HCT116 (cell line): ENCODE results near the gene SORCS2. TPM values are rescaled to one million over a fixed set of nuclear protein-coding genes. Genes with fewer than 3 reads are reported as not detected.

ENCODE experiments used
- ATAC-seq: fragments of 200-7000 bp; cut with Tn5 transposase; 2 replicates; pipeline ENCODE4 v1.9.1; 2020; ENCODE audit warnings: mild to moderate bottlenecking, moderate library complexity
- BruUV-seq: library from RNA; stranded (reverse); fragments of 400-500 nt; replicated peaks from 2 replicates; lab custom pipeline; 2021; lab: Mats Ljungman, UMichigan
- CTCF ChIA-PET: fragments of 300-600 bp; sonication (Branson Sonifier 250); formaldehyde crosslinking; loops from one replicate; lab custom pipeline; 2021; ENCODE audit warnings: antibody characterized with exemption; lab: Charles Lee
- POLR2A ChIA-PET: fragments of 300-600, 350-600 bp; sonication (Branson Sonifier 250); formaldehyde crosslinking; loops from one replicate; lab custom pipeline; 2021; ENCODE audit warnings: antibody characterized with exemption; lab: Charles Lee
- RAD21 ChIA-PET, 2 experiments: fragments of 300-600 bp; sonication (Branson Sonifier 250); formaldehyde crosslinking; loops; one replicate each; lab custom pipeline; 2023; ENCODE audit warnings: low total read pairs in 2 of 2; ENCODE audit not compliant: uncharacterized antibody in 2 of 2, unreplicated experiment in 2 of 2, low non-redundant PET in 1 of 2; lab: Charles Lee
- DNase-seq: peaks from one replicate; pipeline ENCODE4 v3.0.0-alpha.2; 2010; ENCODE audit warnings: low read depth, low spot score
- H2AFZ ChIP-seq: fragments of 200-600 bp; shearing (Covaris generic), sonication (generic); 2 replicates; pipeline ENCODE4 v1.6.1; 2017; ENCODE audit warnings: low read depth, mixed run types, mixed read lengths, antibody characterized with exemption, low read length; ENCODE audit not compliant: poor library complexity, severe bottlenecking
- H3K27ac ChIP-seq: 2 replicates; pipeline ENCODE4 v1.5.1; 2012; ENCODE audit warnings: low read depth, low read length
- H3K27me3 ChIP-seq: fragments of 200-600 bp; sonication (generic); 2 replicates; pipeline ENCODE4 v1.6.1; 2016; ENCODE audit warnings: mixed run types, low read length, mixed read lengths; ENCODE audit not compliant: insufficient read depth
- H3K36me3 ChIP-seq, 2 experiments: fragments of 200-500 bp in 1 of 2; fragments of 200-600 bp in 1 of 2; sonication (Bioruptor generic) in 1 of 2; sonication (generic) in 1 of 2; 2 replicates each; pipeline versions ENCODE4 v1.5.1 to v1.6.1; 2014 to 2016; ENCODE audit warnings: low read length in 2 of 2, inconsistent platforms in 1 of 2, mixed read lengths in 1 of 2, mixed run types in 1 of 2; ENCODE audit not compliant: insufficient read depth in 2 of 2, control insufficient read depth in 1 of 2
- H3K4me1 ChIP-seq, 2 experiments: fragments of 200-600 bp in 1 of 2; sonication (generic) in 1 of 2; 2 replicates each; pipeline versions ENCODE4 v1.5.1 to v1.6.1; 2012 to 2017; ENCODE audit warnings: low read length in 2 of 2, inconsistent platforms in 1 of 2, mild to moderate bottlenecking in 1 of 2, mixed read lengths in 1 of 2, mixed run types in 1 of 2, moderate library complexity in 1 of 2; ENCODE audit not compliant: insufficient read depth in 2 of 2, control insufficient read depth in 1 of 2
- H3K4me2 ChIP-seq: fragments of 200-600 bp; sonication (generic); 2 replicates; pipeline ENCODE4 v1.6.1; 2017; ENCODE audit warnings: mixed run types, low read length, mixed read lengths
- H3K4me3 ChIP-seq, 2 experiments: fragments of 200-600 bp in 1 of 2; sonication (generic) in 1 of 2; replicated peaks in 1 of 2; 2 replicates each; pipeline ENCODE4 v1.5.1; 2011 to 2016; ENCODE audit warnings: low read length in 2 of 2, control low read depth in 1 of 2, low read depth in 1 of 2, mild to moderate bottlenecking in 1 of 2, mixed read lengths in 1 of 2, mixed run types in 1 of 2
- H3K79me2 ChIP-seq: fragments of 200-600 bp; sonication (generic); 2 replicates; pipeline ENCODE4 v1.6.1; 2017; ENCODE audit warnings: mild to moderate bottlenecking, mixed run types, low read length, moderate library complexity, mixed read lengths; ENCODE audit not compliant: insufficient read depth
- H3K9ac ChIP-seq: fragments of 200-600 bp; sonication (generic); 2 replicates; pipeline ENCODE4 v1.6.1; 2016; ENCODE audit warnings: low read length, mixed read lengths
- H3K9me2 ChIP-seq: fragments of 200-600 bp; sonication (generic), shearing (Covaris generic); 2 replicates; pipeline ENCODE4 v1.6.1; 2017; ENCODE audit warnings: mixed run types, mild to moderate bottlenecking, moderate library complexity; ENCODE audit not compliant: insufficient read depth
- H3K9me3 ChIP-seq, 2 experiments: fragments of 200-500 bp in 1 of 2; fragments of 200-600 bp in 1 of 2; sonication (Bioruptor generic) in 1 of 2; sonication (generic) in 1 of 2; 2 replicates each; pipeline ENCODE4 v1.6.1; 2014 to 2017; ENCODE audit warnings: low read length in 2 of 2, mixed read lengths in 2 of 2, inconsistent platforms in 1 of 2, low read depth in 1 of 2, mild to moderate bottlenecking in 1 of 2, mixed run types in 1 of 2, moderate library complexity in 1 of 2; ENCODE audit not compliant: control insufficient read depth in 1 of 2, insufficient read depth in 1 of 2
- H4K20me1 ChIP-seq: fragments of 200-600 bp; sonication (generic), shearing (Covaris generic); 2 replicates; pipeline ENCODE4 v1.6.1; 2017; ENCODE audit warnings: mixed run types, mild to moderate bottlenecking, moderate library complexity; ENCODE audit not compliant: insufficient read depth
- CBX3 ChIP-seq: IDR thresholded peaks from 2 replicates; pipeline ENCODE4 v1.6.1; 2012; ENCODE audit warnings: low read depth
- CEBPB ChIP-seq: IDR thresholded peaks from 2 replicates; pipeline ENCODE4 v1.6.1; 2012; ENCODE audit warnings: low read depth
- CTCF ChIP-seq, 3 experiments: fragments of 200-600 bp in 1 of 3; sonication (generic) in 1 of 3; IDR thresholded peaks in 2 of 3; conservative IDR thresholded peaks in 1 of 3; 2 replicates each; pipeline ENCODE4 v1.5.1; 2012 to 2017; ENCODE audit warnings: low read depth in 2 of 3, low read length in 2 of 3, antibody characterized with exemption in 1 of 3, borderline replicate concordance in 1 of 3, control low read depth in 1 of 3, mild to moderate bottlenecking in 1 of 3, mixed read lengths in 1 of 3, mixed run types in 1 of 3, moderate library complexity in 1 of 3; ENCODE audit not compliant: insufficient read depth in 1 of 3
- EGR1 ChIP-seq: IDR thresholded peaks from 2 replicates; pipeline ENCODE4 v1.6.1; 2012; ENCODE audit warnings: low read depth
- ELF1 ChIP-seq: IDR thresholded peaks from 2 replicates; pipeline ENCODE4 v1.6.1; 2012; ENCODE audit warnings: low read depth, borderline replicate concordance
- EZH2phosphoT487 ChIP-seq: fragments of 200-600 bp; IDR thresholded peaks from 2 replicates; pipeline ENCODE4 v1.6.1; 2018; ENCODE audit warnings: antibody characterized with exemption, borderline replicate concordance
- JUND ChIP-seq: IDR thresholded peaks from 2 replicates; pipeline ENCODE4 v1.6.1; 2012
- POLR2A ChIP-seq: IDR thresholded peaks from 2 replicates; pipeline ENCODE4 v1.7.0; 2011; ENCODE audit warnings: borderline replicate concordance; ENCODE audit not compliant: insufficient read depth, insufficient read length; ENCODE audit errors: extremely low read depth
- REST ChIP-seq: IDR thresholded peaks from 2 replicates; pipeline ENCODE4 v1.6.1; 2012; ENCODE audit warnings: low read depth
- SIN3A ChIP-seq: IDR thresholded peaks from 2 replicates; pipeline ENCODE4 v1.6.1; 2012; ENCODE audit warnings: low read depth
- SP1 ChIP-seq: IDR thresholded peaks from 2 replicates; pipeline ENCODE4 v1.6.1; 2012; ENCODE audit warnings: low read depth
- SRF ChIP-seq: IDR thresholded peaks from 2 replicates; pipeline ENCODE4 v1.6.1; 2012; ENCODE audit warnings: low read depth
- YY1 ChIP-seq: IDR thresholded peaks from 2 replicates; pipeline ENCODE4 v1.6.1; 2011; ENCODE audit warnings: low read length, low read depth, moderate library complexity, mild to moderate bottlenecking; ENCODE audit not compliant: insufficient replicate concordance; ENCODE audit errors: extremely low read depth
- ZNF274 ChIP-seq: fragments of 200-500 bp; sonication (Bioruptor generic); IDR thresholded peaks from 2 replicates; pipeline ENCODE4 v1.6.1; 2014; ENCODE audit warnings: mild to moderate bottlenecking, low read depth, low read length, inconsistent platforms
- intact Hi-C: fragments of 100-400 bp; cut with micrococcal nuclease; formaldehyde crosslinking; loops from 2 replicates; pipeline ENCODE4 v1.10.0; 2022
- total RNA-seq: library from RNA; stranded (reverse); gene quantifications from one replicate; pipeline ENCODE4 v1.2.1, GENCODE V29; 2021; ENCODE audit not compliant: unreplicated experiment
- TF ChIP-seq, protein P1 (sequence below): IDR thresholded peaks from 2 replicates; pipeline ENCODE4 v1.6.1; 2012
- TF ChIP-seq, protein P2 (sequence below): IDR thresholded peaks from 2 replicates; pipeline ENCODE4 v1.6.1; 2011; ENCODE audit warnings: mild to moderate bottlenecking, low read length, moderate library complexity; ENCODE audit not compliant: insufficient replicate concordance; ENCODE audit errors: extremely low read depth

Gene SORCS2
- total RNA-seq, 1 experiment from 2014 or later = 0.37 TPM

DNA sequence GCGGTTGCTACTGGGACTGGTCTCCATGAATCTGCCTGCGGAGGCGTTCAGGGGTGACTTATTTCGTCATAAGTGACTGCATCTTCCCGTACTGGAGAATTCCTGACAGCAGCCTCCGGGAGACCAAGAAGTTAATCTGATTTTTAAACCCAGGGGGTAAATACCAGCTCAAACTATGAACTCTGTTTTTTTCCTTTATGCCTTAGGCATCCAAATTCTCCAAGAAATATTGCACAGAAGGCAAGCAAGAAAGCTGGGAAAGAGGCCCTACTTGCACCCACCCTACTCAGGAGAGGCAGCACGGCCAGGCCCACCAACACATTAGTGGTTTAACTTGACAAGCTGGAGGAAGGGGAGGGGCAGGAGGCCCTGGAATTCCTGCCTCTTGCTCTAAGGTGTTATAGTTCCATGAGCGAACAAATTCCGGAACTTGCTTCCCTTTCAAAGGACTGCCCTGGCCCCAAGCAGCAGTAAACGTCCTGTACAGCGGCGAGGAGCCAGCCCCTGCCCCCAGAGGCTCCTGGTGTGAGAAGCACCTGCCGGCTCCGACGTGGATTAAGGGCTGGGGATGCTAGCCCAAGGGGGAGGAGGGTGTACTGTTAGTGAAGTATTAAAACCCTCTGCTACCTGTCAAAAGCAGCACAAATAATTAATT, 570.2 kb downstream of the SORCS2 start:
- no TSS peak for BruUV-seq
- no peaks in the 10 kb centered on the region for H3K9me3 ChIP-seq
- intact Hi-C loops = no loop called here
- POLR2A ChIA-PET = no interaction called here
- H3K36me3 ChIP-seq = peaks cover 0 to 3% of the 10 kb centered on the region in 2 experiments; a peak in 2 of 4 replicates
- H3K79me2 ChIP-seq = no peaks in the 10 kb centered on the region
- no peak overlapping the region for H3K9ac ChIP-seq
- no peaks in the 10 kb centered on the region for H3K27me3 ChIP-seq
- no peak overlapping the region for H2AFZ ChIP-seq
- H3K4me1 ChIP-seq = peaks cover 0 to 4% of the 10 kb centered on the region in 2 experiments; a peak in 1 of 4 replicates
- H3K9me2 ChIP-seq = no peaks in the 10 kb centered on the region
- RAD21 ChIA-PET = interaction anchor here in 1 of 2 experiments (0.6 kb wide), 1 partner anchor 324 kb away, joined by 3 read pairs; no protein-coding TSS in a partner anchor
- no peak overlapping the region for H3K27ac ChIP-seq
- H3K4me2 ChIP-seq = no peak overlapping the region
- H4K20me1 ChIP-seq = no peaks in the 10 kb centered on the region
- no peak for ATAC-seq
- TF ChIP-seq POLR2A (no peak), EZH2phosphoT487 (no peak), CBX3 (no peak), JUND (no peak), CEBPB (no peak), CTCF (IDR thresholded peaks at IDR 0.05 in 2 of 3, conservative IDR thresholded peaks at IDR 0.05 in 1 of 3; ENCODE audit: borderline replicate concordance in 1 of 3, insufficient read depth in 1 of 3, low read depth in 2 of 3, low read length in 2 of 3) (no peak), ELF1 (no peak), SP1 (no peak), SRF (no peak), YY1 (no peak), REST (no peak), SIN3A (no peak), EGR1 (no peak), ZNF274 (no peak)
- TF ChIP-seq, protein P1, sequence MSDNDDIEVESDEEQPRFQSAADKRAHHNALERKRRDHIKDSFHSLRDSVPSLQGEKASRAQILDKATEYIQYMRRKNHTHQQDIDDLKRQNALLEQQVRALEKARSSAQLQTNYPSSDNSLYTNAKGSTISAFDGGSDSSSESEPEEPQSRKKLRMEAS = no peak
- TF ChIP-seq, protein P2, sequence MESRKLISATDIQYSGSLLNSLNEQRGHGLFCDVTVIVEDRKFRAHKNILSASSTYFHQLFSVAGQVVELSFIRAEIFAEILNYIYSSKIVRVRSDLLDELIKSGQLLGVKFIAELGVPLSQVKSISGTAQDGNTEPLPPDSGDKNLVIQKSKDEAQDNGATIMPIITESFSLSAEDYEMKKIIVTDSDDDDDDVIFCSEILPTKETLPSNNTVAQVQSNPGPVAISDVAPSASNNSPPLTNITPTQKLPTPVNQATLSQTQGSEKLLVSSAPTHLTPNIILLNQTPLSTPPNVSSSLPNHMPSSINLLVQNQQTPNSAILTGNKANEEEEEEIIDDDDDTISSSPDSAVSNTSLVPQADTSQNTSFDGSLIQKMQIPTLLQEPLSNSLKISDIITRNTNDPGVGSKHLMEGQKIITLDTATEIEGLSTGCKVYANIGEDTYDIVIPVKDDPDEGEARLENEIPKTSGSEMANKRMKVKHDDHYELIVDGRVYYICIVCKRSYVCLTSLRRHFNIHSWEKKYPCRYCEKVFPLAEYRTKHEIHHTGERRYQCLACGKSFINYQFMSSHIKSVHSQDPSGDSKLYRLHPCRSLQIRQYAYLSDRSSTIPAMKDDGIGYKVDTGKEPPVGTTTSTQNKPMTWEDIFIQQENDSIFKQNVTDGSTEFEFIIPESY = no peak
- no peak for DNase-seq
- no peak overlapping the region for H3K4me3 ChIP-seq
- CTCF ChIA-PET = interaction anchor here (0.9 to 1.7 kb wide), 5 partner anchors 8 to 648 kb away, joined by 3 to 9 read pairs (median 5); no protein-coding TSS in a partner anchor
